ENCODE measurements around the gene RASA1. TPM values are rescaled to one million over a fixed set of nuclear protein-coding genes. Genes with fewer than 3 reads are reported as not detected.
"Not testable (repeated sequence)": the region's sequence is repeated elsewhere in the genome, so short reads cannot be mapped to it uniquely, and the experiment has no call there.

Gene RASA1
- total and polyA plus RNA-seq, 2 donors from 2014 or later = 9.9 to 25.5 TPM

DNA sequence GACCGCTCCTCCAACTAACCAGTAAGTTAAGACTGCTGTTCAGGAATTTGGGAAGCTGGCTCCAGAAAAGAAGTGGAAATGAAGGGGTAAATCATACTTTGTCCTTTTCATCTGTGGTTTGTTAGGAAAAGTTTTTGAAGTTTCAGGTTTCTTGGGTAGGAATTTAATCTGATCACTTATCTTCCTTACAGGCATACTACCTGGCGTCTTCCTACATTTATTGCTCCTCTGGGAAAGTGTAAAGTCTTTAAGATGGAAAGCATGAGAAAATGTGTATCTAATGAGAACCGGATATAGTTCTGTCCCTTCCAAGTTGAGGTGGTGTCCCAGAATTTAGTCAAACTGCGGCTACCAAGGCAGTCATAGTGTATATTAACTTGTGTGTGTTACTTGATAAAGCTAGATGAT, 1.3 kb downstream of the RASA1 start:
- intact Hi-C loops (cut with DNase I) = no loop called here
- TF ChIP-seq, protein P1, sequence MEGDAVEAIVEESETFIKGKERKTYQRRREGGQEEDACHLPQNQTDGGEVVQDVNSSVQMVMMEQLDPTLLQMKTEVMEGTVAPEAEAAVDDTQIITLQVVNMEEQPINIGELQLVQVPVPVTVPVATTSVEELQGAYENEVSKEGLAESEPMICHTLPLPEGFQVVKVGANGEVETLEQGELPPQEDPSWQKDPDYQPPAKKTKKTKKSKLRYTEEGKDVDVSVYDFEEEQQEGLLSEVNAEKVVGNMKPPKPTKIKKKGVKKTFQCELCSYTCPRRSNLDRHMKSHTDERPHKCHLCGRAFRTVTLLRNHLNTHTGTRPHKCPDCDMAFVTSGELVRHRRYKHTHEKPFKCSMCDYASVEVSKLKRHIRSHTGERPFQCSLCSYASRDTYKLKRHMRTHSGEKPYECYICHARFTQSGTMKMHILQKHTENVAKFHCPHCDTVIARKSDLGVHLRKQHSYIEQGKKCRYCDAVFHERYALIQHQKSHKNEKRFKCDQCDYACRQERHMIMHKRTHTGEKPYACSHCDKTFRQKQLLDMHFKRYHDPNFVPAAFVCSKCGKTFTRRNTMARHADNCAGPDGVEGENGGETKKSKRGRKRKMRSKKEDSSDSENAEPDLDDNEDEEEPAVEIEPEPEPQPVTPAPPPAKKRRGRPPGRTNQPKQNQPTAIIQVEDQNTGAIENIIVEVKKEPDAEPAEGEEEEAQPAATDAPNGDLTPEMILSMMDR (IDR thresholded peaks at IDR 0.05; ENCODE audit: borderline replicate concordance, extremely low read depth, insufficient read depth) = no peak
- Histone ChIP-seq H3K9ac (ENCODE audit: low read length in 3 of 3) (peak overlapping the region; percentile 68 to 89 (median 69)), H3K27ac (ENCODE audit: low read depth in 2 of 2, low read length in 2 of 2) (peak overlapping the region; percentile 79 to 82), H3K36me3 (ENCODE audit: control insufficient read depth in 2 of 3, insufficient read depth in 3 of 3, low read length in 3 of 3) (no peaks in the 10 kb centered on the region), H3K4me1 (ENCODE audit: control insufficient read depth in 2 of 3, insufficient read depth in 2 of 3, low read depth in 1 of 3, low read length in 3 of 3) (peaks cover 0 to 12% (median 2%) of the 10 kb centered on the region in 3 donors), H3K9me3 (ENCODE audit: control insufficient read depth in 2 of 3, insufficient read depth in 1 of 3, low read length in 3 of 3) (no peaks in the 10 kb centered on the region), H3K4me3 (ENCODE audit: low read length in 3 of 3) (peak overlapping the region; percentile 81 to 99 (median 98)), H3K27me3 (ENCODE audit: control insufficient read depth, insufficient read depth, low read length) (no peaks in the 10 kb centered on the region)
- DNase-seq (no peak), FAIRE-seq (no peak)

DNA sequence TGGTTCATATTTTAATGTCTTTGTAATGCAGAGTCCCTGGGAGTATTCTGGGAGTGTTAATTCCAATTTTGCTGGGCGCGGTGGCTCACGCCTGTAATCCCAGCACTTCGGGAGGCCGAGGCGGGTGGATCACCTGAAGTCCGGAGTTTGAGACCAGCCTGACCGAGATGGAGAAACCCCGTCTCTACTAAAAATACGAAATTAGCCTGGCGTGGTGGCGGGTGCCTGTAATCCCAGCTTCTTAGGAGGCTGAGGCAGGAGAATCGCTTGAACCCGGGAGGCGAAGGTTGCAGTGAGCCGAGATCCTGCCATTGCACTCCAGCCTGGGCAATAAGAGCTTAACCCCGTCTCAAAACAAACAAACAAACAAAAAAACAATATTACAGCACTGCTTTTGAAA, 3.2 kb downstream of the RASA1 start:
- FAIRE-seq; H3K4me3 ChIP-seq (ENCODE audit: low read length in 3 of 3); DNase-seq; H3K27me3 ChIP-seq (ENCODE audit: control insufficient read depth, insufficient read depth, low read length); H3K36me3 ChIP-seq (ENCODE audit: control insufficient read depth in 2 of 3, insufficient read depth in 3 of 3, low read length in 3 of 3); intact Hi-C loops (cut with DNase I); H3K9me3 ChIP-seq (ENCODE audit: control insufficient read depth in 2 of 3, insufficient read depth in 1 of 3, low read length in 3 of 3); H3K27ac ChIP-seq (ENCODE audit: low read depth in 2 of 2, low read length in 2 of 2); H3K9ac ChIP-seq (ENCODE audit: low read length in 3 of 3): not testable (repeated sequence)
- H3K4me1 ChIP-seq (ENCODE audit: control insufficient read depth in 2 of 3, insufficient read depth in 2 of 3, low read depth in 1 of 3, low read length in 3 of 3) = peaks cover 0 to 12% (median 2%) of the 10 kb centered on the region in 3 donors

DNA sequence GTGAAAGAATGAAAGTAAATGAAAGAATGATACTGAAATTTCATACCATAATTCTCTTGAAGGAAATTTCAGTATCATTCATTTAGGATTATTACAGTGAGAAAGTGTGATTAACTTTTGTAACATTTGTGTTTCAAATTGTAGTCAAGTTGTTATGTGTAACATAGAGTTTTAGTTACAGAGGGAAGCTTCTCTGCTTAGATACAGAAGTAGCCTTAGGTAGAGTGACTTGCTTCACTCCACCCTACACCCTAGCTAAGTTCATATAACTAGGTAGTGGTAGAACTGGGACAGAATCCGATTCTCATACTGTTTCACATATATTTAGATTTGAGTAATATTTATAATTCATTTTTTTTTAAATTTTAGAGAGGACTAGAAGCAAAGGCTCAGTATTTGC, 9.0 kb downstream of the RASA1 start:
- H3K27ac ChIP-seq (ENCODE audit: low read depth in 2 of 2, low read length in 2 of 2) = no peak overlapping the region
- peaks cover 0 to 2% (median 0%) of the 10 kb centered on the region in 3 donors for H3K4me1 ChIP-seq (ENCODE audit: control insufficient read depth in 2 of 3, insufficient read depth in 2 of 3, low read depth in 1 of 3, low read length in 3 of 3)
- no peak overlapping the region for H3K4me3 ChIP-seq (ENCODE audit: low read length in 3 of 3)
- no peak for DNase-seq
- H3K36me3 ChIP-seq (ENCODE audit: control insufficient read depth in 2 of 3, insufficient read depth in 3 of 3, low read length in 3 of 3) = no peaks in the 10 kb centered on the region
- H3K9ac ChIP-seq (ENCODE audit: low read length in 3 of 3) = no peak overlapping the region
- TF ChIP-seq, protein P1 (IDR thresholded peaks at IDR 0.05; ENCODE audit: borderline replicate concordance, extremely low read depth, insufficient read depth) = no peak
- no peak for FAIRE-seq
- intact Hi-C loops (cut with DNase I) = no loop called here
- no peaks in the 10 kb centered on the region for H3K27me3 ChIP-seq (ENCODE audit: control insufficient read depth, insufficient read depth, low read length)
- H3K9me3 ChIP-seq (ENCODE audit: control insufficient read depth in 2 of 3, insufficient read depth in 1 of 3, low read length in 3 of 3) = no peaks in the 10 kb centered on the region

DNA sequence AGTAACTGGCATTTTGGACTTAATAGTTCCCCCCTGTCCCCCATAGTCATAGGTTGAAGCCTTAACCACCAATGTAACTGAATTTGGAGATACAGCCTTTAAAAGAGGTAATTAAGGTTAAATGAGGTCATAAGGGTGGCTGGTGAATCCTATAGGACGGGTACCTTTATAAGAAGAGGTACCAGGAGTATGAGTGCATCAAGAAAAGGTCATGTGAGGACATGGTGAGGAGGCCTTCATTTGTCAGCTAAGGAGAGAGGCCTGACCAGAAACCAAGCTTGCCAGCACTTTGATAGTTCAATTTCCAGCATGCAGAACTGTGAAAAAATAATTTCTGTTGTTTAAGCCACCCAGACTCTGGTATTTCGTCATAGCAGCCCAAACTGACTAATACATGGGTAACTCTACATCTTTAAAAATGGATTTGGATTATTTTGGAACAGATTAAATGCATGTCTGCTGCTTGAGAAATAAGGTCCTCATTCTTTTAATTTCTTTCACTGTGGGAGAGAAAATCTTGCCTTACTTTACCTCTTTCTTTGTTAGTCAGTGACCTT, 9.7 kb downstream of the RASA1 start:
- no peaks in the 10 kb centered on the region for H3K27me3 ChIP-seq (ENCODE audit: control insufficient read depth, insufficient read depth, low read length)
- no peak for DNase-seq
- H3K4me3 ChIP-seq (ENCODE audit: low read length in 3 of 3) = no peak overlapping the region
- FAIRE-seq = no peak
- no peaks in the 10 kb centered on the region for H3K36me3 ChIP-seq (ENCODE audit: control insufficient read depth in 2 of 3, insufficient read depth in 3 of 3, low read length in 3 of 3)
- no peak overlapping the region for H3K9ac ChIP-seq (ENCODE audit: low read length in 3 of 3)
- no peak overlapping the region for H3K27ac ChIP-seq (ENCODE audit: low read depth in 2 of 2, low read length in 2 of 2)
- H3K4me1 ChIP-seq (ENCODE audit: control insufficient read depth in 2 of 3, insufficient read depth in 2 of 3, low read depth in 1 of 3, low read length in 3 of 3) = peaks cover 0 to 2% (median 0%) of the 10 kb centered on the region in 3 donors
- H3K9me3 ChIP-seq (ENCODE audit: control insufficient read depth in 2 of 3, insufficient read depth in 1 of 3, low read length in 3 of 3) = no peaks in the 10 kb centered on the region
- TF ChIP-seq, protein P1 (IDR thresholded peaks at IDR 0.05; ENCODE audit: borderline replicate concordance, extremely low read depth, insufficient read depth) = no peak
- intact Hi-C loops (cut with DNase I) = no loop called here
